GM06990 (cell line): Measurements from ENCODE around the gene CDPF1.
"Not testable (repeated sequence)": the region's sequence is repeated elsewhere in the genome, so short reads cannot be mapped to it uniquely, and the experiment has no call there.

ENCODE experiments used
- DNase-seq: peaks from one replicate; pipeline ENCODE4 v3.0.0-alpha.2; 2011; ENCODE audit not compliant: insufficient read length; ENCODE audit errors: extremely low read depth
- H3K27me3 ChIP-seq: replicated peaks from 2 replicates; pipeline ENCODE4 v1.6.0; 2011; ENCODE audit warnings: low read length; ENCODE audit not compliant: control insufficient read depth, insufficient read depth
- H3K36me3 ChIP-seq: 2 replicates; pipeline ENCODE4 v1.5.1; 2011; ENCODE audit warnings: low read length; ENCODE audit not compliant: control insufficient read depth, insufficient read depth
- H3K4me3 ChIP-seq: replicated peaks from 2 replicates; pipeline ENCODE4 v1.5.1; 2011; ENCODE audit warnings: low read depth, mild to moderate bottlenecking, control low read depth, low read length
- CTCF ChIP-seq: IDR thresholded peaks from 2 replicates; pipeline ENCODE4 v1.5.1; 2011; ENCODE audit warnings: low read length, control low read depth, mild to moderate bottlenecking, inconsistent platforms; ENCODE audit not compliant: insufficient read depth, poor library complexity, severe bottlenecking

CDPF1 gene

DNA sequence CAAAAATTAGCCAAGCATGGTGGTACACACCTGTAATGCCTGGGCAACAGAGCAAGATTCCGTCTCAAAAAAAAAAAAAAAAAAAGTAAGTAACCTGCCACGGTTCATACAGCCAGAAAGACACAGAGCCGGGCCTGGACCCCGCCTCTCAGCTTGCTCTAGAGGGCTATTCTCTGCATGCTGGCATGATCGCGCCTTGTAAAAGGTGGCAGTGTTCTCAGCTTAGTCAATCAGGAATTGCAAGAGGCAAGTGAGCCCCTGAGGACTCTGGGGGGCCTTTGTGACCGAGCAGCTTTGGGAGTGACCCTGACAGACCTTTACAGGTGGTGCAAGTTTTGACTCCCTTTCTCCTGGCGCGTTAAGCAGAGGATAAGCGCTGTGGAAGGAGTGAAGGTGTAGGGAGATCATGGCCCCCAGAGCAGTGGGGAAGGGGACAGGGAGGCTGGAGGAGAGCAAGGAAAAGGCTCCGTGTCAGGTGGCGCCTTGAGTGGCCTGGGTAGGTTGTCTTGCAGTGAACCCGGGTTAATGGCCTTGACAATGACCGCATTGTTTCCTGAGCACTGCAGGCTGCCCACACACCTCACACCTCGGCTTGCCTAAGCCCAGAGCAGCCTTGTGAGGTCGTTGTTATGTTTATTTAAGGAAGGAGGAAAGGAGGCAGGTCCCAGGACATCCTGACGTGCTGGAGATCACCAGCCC is 48.9 kb downstream of the CDPF1 start:
- DNase-seq = no peak

DNA sequence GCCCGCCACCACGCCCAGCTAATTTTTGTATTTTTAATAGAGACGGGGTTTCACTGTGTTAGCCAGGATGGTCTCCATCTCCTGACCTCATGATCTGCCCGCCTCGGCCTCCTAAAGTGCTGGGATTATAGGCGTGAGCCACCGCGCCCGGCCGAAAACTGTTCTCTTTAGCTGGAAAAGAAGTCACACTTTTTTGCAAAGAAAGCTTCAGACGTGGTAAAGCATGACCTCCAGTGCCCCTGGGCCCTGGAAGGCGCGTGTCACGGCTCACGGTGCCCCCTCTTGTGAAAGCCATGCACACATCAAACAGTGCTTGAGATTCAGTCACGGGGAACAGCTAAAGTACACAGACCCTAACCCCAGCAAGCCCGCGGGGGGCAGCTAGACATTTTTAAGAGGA is 51.3 kb downstream of the CDPF1 start:
- H3K27me3 ChIP-seq, H3K36me3 ChIP-seq, H3K4me3 ChIP-seq, DNase-seq: not testable (repeated sequence)

More for the DNA sequence above, 48.9 kb downstream of the CDPF1 start:
- H3K36me3 ChIP-seq = peaks cover 5% of the 10 kb centered on the region
- no peak for TF ChIP-seq CTCF
- H3K4me3 ChIP-seq = no peak overlapping the region
- no peaks in the 10 kb centered on the region for H3K27me3 ChIP-seq

GRCh38 chr22:46198274-46198673 is 51.8 kb downstream of the CDPF1 start:
- no peak for DNase-seq
- Histone ChIP-seq H3K27me3 (no peaks in the 10 kb centered on the region), H3K4me3 (no peak overlapping the region), H3K36me3 (peaks cover 3% of the 10 kb centered on the region)
- TF ChIP-seq CTCF = no peak

- no peak for DNase-seq
- TF ChIP-seq CTCF = no peak
- Histone ChIP-seq H3K36me3 (peaks cover under 1% of the 10 kb centered on the region), H3K4me3 (no peak overlapping the region), H3K27me3 (no peaks in the 10 kb centered on the region)
These were observed 53.8 kb downstream of the CDPF1 start for GRCh38 chr22:46196278-46196677.

DNA sequence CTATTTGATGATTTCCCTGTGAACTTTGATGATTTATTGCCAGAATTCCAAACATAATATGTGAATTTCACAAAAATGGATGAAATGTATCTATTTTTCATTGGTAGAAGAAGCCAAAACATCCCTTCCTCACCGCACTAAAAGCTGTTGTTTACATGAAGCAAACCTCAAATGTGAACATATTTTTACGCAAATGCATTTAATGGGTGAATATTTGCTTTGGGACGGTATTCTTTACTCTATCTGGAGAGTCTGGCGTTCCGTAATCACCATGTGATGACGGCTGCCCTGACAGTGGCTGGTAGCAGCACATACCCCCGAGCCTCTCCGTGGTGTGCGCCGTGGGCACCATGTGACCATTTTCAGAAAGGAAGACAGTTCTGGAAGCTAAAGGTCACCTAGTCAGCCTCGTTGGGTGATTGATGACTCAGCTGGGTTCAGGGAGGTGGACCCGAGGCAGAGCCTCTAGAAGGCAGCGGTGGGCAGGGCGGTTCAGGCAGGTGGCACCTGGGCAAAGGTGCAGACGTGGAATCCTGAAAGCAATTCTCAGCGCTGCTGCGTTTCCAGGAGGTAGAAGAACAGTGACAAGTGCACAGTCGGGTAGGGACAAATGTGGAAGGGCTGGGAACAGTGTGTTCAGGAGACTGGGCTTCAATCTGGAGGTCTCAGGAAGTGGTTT is 54.5 kb downstream of the CDPF1 start:
- TF ChIP-seq CTCF = no peak
- H3K36me3 ChIP-seq = no peaks in the 10 kb centered on the region; the same call in 1 of the 2 replicates
- no peak for DNase-seq
- no peak overlapping the region for H3K4me3 ChIP-seq
- no peaks in the 10 kb centered on the region for H3K27me3 ChIP-seq
